Measurements from ENCODE around the gene MRGPRE.

Gene MRGPRE

DNA sequence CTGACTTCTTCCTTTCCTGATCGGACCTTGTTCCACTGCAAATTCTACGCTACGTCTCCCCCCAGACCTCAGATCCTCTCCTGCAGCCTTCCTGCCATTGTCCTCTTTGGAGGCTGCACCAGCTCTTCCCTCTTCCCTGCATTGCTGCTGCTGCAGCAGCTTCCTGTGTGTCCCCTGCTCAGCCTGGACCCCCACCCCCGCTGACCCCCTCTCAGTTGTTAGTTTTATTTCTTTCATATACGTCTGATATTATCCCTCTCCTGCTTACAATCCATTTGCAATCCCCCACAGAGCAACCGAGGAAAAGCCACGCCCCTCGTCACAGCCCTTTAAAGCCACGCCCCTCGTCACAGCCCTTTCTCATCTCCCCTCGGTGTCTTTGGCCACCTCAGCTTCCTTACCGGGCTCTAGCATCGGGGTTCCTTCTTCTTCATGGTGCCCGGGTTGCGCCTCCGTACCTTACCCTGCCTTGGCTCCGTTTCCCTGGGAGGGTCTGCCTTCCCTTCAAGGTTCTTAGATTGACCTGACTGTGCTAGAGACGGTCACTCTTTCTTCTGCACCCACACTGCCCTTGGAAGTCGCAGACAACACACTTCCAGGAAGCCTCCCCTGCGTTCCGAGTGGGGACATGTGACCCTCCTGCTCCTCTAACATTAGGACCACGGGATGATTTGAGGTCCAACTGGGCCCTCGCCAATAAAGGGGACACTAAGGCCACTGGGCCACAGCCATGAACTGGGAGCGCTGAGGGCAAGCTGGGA, 18.4 kb downstream of the MRGPRE start:
- no peak for DNase-seq

DNA sequence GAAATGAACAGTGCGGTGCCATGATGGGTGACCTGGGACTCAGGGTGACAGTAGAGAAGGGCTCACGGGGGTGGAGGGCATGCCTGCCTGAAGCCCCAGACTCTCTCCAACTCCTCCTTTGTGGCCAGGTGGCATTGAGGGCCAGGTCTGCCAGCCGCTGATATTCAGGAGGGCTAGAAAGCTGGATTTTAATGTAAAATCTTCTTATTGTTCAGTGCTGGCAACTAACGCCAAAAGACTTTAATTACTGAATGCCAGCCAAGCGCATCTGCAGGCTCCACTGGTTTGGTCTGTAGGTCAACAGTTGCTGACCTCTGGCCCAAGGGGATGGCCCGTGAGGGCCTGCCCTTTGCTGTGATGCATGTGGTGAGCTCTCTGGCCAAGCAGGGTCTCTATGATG, 23.9 kb downstream of the MRGPRE start:
- DNase-seq, result no peak

DNA sequence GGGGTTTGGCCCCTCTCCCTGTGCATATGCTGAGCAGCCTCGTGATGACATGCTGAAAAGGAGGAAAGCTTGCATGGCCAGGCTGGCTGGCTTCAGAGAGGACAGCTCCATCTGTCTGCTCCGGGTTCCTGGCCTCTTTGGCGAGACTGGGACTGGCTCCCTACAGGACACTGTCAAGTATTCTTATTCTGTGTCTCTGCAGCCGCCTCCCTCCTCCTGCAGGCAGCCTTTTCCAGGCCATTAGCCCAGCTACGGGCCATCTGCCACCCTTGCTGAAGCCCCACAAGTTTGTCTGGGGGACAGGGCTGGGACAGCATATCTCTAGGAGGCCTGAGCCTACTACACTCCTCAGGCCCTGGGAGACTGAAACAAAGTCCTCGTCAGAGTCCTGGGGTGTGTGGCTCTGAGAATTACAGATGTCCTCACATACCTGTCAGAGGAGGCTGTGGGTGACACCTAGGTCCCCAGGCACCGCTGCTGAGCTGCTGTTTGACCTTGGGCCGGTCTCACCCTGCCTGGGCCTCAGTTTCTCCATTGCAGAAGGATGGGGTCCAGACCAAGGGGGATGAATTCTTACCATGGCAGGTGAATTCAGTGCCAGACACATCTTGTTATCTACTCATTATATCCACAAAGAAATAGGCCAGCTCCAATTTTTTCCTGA, 24.6 kb downstream of the MRGPRE start:
- no peak for DNase-seq

DNA sequence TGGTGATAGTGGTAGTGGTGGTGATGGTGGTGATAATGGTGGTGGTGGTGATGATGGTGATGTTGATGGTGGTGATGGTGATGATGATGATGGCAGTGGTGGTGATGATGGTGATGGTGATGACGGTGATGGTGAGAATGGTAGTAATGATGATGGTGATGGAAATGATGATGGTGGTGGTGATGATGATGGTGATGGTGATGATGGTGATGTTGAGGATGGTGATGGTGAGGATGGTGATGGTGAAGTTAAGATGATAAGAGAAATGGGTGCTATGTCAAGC, 25.4 kb downstream of the MRGPRE start:
- DNase-seq, result no peak

DNA sequence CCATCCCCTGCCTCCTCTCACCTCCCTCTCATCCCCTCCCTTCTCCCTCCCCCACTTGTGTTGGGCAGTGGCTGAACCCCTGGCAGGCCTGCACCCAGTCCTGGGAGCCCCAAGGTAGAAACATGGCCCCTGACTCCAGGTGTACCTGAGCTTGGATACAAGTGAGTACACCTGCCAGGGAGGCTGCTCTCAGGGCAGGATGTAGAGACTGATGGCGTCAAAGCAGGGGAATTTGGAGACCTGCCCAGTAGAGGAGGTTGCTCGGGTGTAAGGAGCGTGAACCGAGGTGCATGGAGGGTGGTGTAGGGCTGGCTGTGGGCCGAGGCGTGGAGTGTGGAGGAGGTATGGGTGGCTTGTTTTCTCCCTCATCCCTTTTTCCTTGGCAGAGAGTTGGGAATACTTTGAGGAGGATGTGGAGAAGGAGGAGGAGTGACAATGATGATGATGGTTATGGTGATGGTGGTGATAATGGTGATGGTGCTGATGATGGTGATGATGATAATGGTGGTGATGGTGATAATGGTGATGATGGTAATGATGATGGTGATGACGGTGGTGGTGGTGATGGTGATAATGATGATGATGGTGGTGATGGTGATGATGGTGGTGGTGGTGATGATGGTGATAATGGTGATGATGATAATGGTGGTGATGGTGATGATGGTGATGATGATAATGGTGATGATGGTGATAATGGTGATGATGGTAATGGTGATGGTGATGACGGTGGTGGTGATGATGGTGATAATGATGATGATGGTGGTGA, 25.9 kb downstream of the MRGPRE start:
- DNase-seq, result no peak

DNA sequence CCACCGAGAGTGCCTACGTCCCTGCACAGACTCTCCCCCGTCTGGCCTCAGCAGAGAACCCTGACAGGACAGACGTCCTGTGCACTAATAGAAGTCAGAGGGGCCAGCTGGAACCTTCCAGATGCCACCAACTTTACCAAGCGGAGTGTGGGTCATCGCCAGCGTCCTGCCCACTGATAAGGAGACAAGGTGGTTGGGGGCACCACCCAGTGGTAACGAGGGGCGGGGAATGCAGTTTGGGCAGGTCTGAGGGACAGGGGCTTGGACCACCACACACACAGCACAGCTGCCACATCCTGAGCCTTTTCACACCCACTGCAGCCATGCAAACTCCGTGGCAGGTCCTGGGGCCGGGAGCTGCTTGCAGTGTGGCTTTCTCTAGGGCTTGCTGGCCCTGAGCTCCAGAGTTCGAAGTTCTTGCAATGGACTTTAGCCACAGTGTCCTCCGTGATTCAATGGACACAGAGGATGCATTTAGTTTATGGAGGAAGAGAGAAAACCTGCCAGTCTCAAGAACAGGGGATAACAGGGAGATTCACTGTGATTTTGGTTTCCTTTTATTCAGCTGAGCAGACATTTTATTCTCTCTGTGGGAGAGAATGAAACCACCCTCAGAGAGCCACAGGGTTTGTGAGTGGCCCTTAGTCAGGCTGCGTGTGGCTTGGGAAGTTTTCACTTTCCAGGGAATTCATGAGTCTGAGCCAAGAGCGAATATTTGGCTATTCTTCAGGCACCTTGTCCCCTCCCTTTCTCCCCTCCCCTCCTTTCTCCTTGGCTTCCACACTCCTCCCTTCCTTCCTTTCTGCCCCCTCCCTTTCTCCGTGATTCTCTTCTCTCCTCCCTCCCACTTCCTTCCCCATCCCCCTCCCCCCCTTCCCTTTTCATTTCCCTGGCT, 26.7 kb downstream of the MRGPRE start:
- DNase-seq, result peak; percentile 14

DNA sequence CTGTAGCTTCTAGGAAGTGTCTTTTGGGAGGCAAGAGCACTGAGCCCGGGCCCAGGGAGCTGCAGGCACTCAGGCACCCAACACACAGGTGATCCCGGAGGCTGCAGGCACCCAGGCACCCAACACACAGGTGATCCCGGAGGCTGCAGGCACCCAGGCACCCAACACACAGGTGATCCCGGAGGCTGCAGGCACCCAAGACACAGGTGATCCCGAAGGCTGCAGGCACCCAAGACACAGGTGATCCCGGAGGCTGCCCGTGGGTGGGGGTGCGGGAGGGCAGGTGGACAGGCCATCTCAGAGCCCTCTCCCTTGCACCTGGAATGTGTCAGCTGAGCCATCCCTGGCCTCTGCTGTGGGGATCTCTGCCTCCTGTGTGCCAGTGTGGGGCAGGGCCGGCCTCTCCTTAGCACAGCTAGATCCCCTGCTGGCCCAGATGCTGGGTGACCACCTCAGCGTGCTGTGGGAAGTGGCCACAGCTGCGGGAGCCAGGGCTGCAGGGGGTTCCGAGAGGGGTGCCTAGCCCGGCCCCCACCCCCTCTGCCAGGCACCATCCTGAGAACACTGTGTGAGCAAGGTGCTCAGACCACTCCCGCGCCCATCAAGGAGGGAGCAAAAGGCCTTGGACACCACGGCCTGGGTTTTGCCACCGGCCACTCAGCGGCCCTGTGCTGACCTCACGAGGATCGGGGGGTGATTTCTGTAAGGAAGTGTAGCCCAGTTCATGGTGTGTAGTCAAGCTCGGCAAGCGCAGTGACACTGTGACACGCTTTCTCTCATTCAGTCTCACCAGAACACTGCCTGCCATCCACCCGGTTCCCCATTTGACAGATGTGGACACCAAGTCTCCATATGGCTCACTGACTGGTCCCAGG, 27.8 kb downstream of the MRGPRE start:
- DNase-seq, result no peak

DNA sequence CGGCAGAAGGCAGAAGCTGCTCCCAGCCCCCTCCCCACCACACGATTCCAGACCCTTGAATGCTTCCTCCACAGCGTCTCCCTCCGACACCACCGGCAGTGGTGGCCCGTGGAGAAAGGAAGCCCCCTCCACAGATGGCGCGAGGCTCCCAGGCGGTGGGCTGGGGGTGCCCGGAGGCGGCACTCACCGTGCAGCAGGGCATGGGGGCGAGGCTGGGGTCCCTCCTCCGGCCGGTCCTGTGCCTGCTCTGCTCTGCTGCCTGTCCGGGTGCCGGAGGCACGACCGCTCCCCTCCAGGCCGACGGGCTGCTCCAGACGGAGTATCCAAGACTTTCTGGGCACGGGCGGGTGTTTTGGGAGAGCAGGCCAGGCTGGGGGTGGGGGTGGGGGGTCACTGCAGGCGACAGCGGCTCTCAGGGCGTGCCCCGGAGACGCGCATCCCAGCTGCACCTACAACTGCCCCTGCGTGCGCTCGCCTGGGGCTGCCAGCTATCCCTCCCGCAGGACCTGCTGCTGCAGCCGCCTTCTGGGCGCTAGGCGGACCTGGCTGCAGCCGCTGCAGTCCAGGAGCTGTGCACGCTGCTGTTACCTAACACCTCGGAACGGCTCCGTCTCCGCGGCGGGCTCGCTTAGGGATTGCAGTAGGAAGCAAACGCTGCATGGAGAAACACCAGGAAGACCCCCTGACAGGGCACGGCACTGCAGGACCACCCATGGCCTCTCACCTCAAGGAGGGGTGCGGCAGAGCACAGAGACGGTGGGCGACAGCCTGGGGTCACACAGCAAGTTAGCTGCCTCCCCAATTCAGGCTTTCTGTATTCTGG, 28.8 kb downstream of the MRGPRE start:
- DNase-seq, result no peak

DNA sequence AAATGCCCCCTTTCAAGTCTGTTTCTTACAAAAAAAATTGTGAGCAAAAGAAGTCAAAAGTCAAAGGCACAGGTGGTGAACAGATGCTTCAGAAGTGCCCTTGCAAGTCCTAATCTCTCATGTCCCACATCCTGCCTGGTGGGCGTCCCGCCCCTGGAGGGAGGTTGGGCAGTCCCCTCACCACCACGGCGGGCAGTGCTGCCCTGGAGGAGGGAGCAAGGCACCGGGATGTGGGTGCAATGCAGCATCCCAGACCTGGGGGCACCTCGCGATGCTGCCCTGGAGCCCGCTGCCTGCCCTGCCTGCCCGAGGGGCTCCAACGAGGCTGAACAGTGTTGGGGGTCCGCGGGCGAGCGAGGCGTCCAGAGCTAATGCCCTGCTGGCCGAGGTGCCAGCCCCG, 29.5 kb downstream of the MRGPRE start:
- no peak for DNase-seq

DNA sequence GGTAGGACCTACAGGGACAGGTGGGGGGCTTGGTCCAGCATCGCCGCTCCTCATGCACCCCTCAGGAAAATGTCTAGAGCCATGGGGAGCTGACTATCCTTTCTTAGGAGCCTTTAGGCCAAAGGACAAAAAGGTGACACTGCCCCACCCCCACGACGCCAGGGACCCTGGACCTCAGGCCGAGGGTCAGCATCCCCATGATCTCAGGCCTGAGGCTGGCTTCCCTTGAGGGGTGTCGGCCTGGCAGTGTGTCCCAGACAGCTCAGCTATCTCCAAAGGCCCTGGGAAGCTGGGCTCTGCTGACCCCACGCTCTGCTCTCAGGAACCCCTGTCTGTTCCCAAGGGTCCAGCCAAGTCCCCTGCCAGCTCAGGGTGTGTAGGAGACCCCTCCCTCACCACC, 29.9 kb downstream of the MRGPRE start:
- DNase-seq, result no peak

DNA sequence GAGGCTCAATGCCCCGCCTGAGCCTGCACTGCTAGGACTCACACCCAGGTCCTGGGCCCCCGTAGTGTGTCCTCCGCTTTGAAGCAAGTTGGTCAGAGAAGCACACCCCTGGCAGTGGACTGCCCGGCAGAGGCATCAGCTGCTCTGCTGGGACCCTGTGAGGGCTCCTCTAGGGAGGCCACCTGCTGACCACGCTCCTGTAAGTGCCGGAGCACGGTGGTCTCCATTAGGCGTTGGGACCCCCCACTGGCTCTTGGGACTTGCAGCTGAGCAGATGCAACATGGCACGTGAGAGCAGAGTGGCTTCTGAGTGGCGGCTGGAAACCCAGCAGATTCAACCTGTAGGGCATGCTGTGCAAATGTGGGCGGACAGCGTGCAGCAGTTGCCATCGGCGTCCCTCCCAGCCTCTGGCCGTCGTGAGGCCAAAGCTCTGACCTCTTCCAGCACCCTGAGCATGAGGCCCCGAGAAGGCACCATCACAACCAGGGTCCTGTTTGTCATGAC, 30.5 kb downstream of the MRGPRE start:
- DNase-seq, result no peak

DNA sequence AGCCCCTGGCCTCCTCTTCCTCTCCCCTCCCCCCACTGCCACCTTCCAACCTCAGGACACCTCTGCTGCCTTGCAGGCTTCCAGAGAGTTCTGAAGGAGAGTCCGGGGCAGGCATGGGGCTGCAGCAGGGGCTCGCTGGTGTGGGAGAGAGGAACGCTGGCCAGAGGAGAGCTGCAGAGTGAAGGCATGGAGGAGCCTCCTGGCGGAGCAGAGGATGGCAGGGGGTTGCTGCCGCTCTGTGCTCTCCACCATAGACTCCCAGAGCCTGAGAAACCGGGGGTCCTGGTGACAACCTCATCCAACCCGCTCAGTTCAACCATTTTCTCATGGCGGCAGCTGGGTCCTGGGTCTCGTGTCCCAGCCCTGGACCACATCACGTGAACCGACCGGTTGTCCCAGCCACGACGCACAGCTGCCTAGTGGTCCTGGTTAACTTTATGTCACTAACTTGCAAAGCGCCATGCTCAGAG, 31.1 kb downstream of the MRGPRE start:
- DNase-seq, result no peak

DNA sequence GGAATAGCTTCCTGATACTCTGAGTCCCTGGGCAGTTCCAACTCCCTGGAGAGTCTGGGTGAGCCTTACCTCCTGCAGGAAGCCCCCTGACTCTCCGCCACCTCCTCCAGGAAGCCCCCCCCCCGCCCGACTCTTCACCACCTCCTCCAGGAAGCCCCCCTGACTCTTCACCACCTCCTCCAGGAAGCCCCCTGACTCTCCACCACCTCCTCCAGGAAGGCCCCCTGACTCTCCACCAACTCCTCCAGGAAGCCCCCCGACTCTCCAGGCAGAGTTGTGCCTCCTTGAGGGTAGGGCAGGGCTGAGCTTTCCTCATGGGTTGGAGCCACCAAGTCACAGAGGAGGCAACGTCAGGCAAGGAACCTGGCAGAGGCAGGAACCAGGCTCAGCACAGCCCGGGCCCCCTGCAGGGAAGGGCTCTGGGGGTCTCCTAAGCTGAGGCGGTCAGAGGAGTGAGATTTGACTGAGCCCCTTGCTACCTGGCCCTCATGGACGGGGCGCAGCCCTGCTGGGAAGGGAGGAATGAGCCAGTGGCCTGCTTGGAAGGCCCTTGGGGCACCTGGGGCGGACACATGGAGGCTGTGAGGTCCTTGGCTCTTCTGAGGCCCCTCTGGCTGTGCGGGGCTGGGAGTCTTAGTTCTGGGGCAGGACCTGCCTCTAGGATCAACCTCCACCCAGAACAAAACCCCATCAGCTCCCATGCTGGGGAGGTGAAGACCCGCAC, 31.7 kb downstream of the MRGPRE start:
- no peak for DNase-seq

DNA sequence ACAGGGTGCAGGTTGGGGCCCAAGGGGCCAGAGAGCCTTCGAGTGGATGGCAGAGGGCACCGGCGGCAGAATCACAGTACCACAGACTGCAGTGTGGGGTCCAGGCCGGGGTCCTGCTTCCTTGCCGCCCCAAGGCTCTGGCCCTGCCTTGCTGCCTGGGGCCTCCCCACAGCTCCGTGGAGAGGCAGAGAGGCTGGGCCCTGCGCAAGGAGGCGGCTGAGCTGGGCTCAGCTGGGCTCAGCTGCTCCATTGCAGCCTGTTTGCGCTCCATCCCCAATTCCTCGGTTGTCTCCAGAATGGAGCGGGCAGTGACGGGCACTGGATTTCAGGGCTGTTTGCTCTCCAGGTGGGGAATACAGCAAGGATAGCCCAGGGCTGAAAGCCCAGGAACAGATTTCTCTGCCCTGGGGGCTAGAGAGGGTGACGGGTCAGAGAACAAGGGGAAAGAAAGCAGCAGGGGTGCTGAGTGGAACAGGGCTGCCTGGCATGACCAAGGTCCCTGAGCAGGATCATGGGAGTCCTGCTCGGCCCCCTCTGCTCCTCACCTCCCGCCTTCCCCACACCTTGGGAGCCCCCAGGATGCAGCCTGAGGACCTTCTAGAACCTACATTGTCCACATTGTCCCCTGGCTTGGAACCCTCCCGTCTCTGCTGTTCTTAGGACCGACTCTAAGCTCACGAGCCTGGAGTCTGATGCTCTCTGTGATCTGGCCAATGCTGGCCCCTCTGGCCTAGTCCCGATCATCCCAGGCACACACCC, 32.5 kb downstream of the MRGPRE start:
- DNase-seq, result no peak

DNA sequence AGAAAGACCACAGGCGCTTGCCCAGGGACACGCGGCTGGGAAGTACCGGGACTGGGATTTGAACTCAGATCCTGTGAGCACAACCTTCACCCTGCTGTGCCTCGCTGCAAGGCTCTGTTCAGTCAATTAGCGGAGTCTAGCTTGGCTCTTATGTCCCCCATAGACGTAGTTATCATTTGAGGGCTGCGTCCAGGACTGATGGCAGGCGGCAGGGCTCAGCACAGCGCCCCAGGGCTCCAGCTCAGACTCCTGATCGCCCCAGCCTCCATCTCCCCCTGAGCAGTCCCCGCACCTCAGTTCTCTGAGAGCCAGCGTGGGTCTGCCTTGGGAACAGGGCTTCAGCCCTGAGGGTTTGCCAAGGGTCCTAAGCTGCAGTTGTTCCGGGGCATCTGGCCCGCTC, 33.4 kb downstream of the MRGPRE start:
- DNase-seq, result no peak

DNA sequence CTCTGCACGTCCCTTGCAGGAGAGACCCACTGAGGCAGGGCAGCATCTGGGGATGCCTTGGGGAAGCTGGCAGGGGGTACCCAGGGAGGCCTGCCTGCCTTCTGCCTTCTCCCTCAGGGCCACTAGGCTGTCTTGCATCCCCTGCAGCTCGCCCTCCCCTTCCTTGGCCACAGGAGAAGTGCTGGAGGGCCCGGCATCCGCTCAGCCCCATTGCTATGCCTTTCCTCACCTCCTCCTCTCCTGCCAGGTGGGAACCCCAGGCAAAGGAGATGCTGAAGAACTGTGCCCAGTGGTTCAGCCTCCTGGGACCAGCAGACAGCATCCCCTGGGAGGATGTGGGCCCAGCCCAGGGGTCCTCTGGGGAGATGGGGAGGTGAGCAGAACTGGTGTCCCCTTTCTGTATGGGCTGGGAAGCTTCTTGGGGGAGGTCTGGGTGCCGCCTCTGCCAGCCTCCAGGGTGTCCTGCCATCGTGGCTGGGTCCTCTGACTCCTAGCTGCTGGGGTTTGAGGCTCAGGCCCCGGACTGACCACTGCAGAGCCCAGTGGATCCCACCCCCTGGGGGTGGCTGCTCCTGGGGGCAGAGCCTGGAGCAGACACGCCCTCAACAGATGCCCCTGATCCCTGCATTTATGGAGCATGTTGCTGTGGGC, 34.2 kb downstream of the MRGPRE start:
- no peak for DNase-seq

DNA sequence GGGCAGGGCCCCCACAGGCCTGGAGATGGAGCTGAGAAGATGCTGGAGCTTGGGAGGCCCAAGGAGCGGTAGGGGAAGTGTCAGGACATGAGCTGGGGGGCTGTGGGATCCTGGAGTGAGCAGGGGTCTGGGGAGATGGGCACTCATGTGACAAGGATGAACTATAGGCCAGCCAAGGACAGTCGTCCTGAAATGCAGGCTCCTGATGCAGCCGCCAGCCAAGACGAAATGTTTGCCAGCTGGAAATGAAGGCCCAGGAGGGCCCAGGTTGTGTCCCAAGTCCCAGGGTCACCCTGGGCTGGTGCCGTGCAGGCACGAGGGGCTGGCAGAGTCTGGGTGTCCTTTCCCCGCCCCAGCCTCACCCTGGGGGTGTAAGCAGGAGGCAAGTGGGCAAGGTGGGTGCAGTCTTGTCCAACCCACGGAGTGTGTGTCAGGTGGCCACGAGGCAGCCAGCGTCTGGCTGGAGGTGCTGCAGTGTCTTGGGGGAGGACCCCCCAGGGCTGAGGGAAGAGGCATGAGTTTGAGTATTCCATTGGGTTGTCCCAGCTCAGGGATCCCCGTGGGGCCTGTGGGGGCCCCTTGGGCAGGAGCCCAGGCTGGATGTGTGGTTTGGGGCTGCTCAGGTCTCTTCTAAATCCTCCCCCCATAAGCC, 35.0 kb downstream of the MRGPRE start:
- DNase-seq, result no peak
